GM12892 (cell line): ENCODE data around the gene BMP2K.

Experiments used
- POLR2A ChIP-seq: IDR thresholded peaks from 2 replicates; pipeline ENCODE4 v1.6.1; 2011; ENCODE audit warnings: low read depth, low read length, control low read depth
- POLR2AphosphoS5 ChIP-seq: IDR thresholded peaks from 2 replicates; pipeline ENCODE4 v1.6.1; 2011; ENCODE audit warnings: low read depth, low read length, control low read depth

DNA sequence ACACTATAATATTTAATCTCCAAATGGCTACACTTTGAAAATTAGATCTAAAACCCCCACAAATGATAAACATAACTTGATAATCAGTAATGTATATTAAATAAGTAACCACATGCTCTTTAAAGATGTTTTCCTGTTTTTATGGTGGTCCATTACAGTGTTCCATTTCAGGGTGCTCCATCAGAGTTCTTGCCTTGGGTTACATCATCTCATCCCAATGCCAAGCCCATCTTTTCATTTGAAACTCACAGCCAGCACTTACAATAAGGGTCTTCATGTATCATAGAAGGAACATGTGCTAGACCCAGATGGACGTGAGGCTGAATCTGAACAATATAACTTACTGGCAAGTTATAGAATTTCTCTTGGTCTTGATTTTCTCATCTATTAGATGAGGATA, 173.6 kb downstream of the BMP2K start:
- no peak for TF ChIP-seq POLR2AphosphoS5
- TF ChIP-seq POLR2A = no peak
